CD4-positive, alpha-beta T cell treated with Interleukin-6 at 100 ng/mL for 8 hours (primary cell): Measurements from ENCODE around the gene KCNMA1.
"Not testable (repeated sequence)": the region's sequence is repeated elsewhere in the genome, so short reads cannot be mapped to it uniquely, and the experiment has no call there.

Source experiments
- DNase-seq: peaks from one replicate; pipeline ENCODE4 v3.0.0-alpha.2; 2020; ENCODE audit warnings: mixed read lengths, low spot score

Gene KCNMA1

DNA sequence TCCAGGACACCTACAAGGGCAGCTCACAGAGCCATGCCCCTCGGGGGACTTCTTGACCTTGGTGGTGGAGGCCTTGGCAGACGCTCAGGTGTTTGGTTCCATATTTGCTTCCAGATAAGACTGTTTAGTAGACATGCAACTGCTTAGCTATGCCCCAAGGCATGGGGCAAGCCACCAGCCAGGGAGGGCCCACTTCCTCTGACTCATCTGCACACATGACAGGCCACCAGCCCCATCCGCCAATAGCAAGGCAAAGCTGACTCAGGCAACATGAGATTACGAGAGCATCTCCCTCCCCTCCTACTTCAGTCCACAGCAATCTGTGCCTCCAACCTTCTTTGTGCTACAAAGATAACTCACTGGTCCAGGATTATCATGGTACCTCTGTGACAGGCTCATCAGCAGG is 54.9 kb downstream of the KCNMA1 start:
- no peak for DNase-seq

DNA sequence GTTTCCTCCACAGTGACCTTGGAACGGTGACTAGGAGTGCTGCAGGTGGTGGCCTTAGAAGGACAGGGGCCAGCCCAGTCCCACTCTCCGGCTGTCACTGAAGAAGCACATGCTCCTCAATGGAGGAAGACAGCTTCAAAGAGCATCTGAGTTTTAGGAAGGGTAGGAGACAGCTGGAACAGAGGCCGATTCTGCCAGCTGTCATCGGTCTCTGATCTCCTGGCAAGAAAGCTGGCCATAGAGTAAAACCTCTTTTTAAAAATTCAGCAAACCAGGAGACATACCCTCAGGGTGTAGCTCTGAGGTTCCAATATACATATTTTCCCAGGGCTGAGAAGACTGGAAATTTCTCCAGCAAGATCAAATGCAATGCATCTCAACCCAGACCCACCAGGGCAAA is 55.9 kb downstream of the KCNMA1 start:
- DNase-seq: no peak

DNA sequence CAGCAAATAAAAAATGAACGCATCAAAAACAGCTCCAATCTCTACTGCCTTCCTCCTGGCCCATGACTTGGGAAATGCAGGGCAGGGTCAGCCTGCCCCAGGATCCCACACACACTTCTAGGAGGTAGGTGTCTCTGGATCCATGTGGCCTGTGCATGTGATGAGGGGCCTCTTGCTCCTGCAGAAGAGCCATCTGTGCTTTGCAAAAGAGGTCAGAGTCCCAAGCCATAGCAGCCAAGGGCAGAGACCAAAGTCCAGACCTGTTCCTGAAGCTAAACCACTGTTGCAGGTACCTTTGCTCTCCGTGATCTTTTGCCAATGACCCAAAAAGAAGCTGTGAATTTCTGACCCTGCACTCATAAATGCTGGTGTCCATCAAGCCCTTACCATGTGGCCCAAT is 57.1 kb downstream of the KCNMA1 start:
- DNase-seq: no peak

DNA sequence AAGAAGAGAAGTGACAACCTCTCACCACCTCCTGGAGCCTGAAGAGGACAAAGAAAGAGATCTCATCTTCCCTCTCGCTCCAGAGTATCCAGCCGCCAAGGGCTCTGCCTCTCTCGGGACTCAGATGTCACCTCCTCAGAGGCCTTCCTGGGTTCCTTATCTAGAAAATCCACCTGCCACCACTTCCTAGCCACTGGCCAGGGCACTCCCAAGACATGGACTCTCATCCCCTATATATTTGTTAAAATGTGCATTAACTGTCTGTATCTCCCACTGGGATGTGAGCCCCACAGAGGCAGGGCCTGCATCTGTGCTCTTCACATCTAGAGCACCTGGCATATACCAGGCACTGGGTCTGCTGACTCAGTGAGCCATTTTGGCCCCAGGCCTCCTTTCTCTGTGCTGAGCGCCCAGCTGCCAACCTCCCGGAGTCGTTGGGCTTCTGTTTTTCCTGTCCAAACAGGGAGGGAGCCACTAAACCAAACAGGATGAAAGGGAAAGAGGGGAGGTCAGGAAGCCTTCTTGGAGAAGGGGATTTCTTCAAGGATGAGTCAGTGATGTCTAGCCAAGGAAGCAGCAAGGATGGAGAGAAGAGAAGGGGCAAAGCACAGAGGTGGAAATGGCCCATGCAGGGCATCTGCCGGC is 58.9 kb downstream of the KCNMA1 start:
- no peak for DNase-seq

DNA sequence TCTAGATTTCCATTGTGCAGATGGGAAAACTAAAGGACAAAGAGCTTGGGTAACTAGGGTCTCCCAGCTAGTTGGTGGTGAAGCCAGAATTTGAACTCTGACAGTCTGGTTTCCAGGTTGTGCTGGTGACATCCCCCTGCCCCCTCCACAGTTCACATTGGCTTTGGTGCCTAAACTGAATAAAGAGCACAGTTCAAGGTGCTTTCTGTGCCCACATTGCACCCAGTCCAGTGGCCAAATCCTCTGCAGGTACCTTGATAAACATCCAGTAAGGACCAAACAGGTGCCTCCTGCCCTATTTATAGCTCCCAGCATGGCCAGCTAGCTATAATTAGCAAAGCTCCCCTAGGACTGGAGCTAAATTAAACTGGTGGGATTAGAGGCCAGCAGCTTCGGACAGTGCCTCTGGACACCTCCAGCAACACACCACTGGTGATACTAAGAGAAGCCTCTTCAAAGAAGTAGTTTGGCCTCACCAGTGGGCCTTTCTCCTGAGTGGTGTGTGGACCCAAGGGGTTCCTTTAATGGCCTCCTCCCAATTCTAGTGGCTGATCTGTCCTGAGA is 59.9 kb downstream of the KCNMA1 start:
- DNase-seq: no peak

DNA sequence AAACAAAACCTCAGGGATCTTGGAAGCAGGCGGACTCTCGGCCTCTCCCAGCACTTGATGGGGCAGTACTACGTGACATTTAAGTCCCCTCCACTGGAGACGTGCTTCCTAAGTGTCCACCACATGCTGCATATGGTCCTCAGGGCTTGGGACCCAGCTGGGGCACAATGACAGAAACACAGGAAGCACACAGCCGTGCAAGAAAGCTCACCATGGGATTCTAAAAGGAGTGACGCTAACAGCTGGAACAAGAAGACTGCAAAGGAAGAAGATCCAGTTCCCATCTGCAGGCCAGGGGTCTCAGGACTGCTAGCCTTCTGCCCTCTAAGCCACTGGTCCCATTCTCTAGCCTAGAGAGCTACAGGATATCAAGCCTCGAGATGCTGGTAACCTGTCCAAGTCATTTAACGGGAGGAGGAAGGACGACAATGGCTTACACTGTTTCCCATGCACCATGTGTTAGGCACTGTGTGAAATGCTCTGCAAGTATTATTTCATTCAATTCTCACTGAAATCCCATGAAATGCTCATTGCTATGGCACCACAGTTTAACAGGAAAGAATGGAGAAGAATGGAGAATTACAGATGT is 61.1 kb downstream of the KCNMA1 start:
- DNase-seq: no peak

DNA sequence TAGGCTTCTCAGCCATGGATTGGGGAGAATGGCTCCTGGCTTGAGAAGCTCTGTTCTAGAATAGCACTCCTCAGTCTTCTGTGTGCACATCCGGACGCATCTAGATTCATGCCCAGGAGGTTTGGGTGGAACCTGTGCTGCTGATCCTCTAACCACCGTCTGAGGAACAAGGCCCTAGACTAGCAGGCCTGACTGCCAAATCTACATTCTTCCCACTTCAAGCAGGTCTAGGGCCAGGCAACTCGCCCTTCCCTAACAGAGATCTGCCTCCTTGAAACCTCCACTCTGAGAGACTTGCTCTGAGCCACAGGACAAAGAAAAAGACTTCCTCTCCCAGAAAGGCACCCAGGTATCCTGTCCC is 61.6 kb downstream of the KCNMA1 start:
- no peak for DNase-seq

DNA sequence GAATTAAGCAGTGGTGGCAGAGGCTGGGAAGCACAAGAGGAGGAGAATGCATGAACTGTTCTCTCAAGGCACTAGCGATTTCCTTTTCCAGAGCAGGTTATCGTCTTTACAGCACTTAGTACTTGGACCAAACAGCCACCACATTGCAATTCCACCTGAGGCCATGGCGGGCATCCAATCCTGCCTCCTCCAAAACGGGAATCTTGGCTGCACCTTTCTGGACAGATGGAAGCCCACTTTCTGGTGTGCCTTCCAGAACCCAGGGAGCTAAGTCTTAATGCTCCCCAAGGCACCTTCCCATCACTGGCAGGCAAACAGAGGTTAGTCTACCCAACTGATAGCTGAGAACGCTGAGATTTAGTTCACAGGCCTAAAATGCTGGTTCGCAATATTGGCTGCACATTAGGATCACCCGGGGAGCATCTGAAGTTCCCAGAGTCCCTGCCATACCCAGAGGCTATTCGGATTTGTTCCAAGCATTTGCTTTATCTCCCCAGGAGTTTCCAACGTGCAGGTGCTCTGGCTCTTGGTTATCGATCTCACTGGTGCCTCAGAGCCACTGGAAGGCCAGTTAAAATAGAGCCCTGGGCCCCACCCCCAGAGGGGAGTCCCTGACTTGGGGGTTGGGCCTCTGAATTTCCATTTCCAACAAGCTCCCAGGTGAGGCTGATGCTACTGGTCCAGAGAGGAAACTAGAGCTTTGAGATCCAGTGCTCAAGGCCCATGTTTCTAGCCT is 62.2 kb downstream of the KCNMA1 start:
- no peak for DNase-seq

DNA sequence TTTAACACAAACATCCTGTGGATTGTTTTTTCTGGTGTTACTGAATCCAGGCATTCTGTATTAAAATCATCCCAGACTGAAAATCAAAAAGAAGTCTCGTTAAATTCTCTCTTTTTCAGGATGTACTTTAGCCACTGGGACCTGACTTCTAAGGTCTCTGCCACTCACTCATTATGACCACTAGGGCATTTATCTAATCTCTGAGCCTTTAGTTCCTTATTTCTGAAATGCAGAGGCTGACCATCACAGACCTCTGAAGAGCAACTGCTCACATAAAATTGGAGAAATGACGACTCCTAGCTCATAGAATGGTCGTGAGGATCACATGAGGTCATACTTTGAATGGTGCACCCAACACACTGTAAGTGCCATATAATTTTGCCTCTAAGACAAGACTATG is 63.2 kb downstream of the KCNMA1 start:
- no peak for DNase-seq

DNA sequence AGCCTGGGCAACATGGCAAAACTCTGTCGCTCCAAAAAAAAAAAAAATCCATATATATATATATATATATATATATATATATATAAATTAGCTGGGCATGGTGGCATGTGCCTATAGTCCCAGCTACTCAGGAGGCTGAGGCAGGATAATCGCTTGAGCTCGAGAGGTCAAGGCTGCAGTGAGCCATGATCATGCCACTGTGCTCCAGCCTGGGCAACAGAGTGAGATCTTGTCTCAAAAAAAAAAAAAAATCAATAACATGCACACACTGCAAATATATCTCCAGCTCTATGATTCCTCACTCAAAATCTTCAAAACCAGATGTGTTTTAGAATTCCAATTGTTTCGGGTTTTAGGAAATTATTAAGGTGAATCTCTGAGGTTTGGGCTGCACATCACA is 65.1 kb downstream of the KCNMA1 start:
- DNase-seq: not testable (repeated sequence)

DNA sequence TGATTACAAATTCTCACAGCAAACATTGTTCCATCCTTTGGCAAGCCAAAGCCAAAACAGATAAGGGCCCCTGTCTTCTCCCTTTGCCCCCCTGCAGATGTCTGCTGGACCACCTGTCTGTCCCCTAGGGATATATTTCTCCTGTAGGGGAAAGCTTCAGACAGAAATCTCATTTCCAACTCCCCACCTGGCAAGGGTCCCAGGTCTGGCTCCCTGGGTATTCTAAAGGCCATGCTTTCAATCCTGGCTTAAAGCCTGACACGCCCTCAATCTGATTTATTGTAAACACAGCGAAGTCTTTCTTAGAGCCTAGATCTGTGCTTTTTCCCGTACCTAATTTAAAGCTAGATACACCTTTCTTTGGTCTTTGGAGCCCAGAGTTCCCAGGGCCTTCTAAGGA is 66.1 kb downstream of the KCNMA1 start:
- DNase-seq: no peak

DNA sequence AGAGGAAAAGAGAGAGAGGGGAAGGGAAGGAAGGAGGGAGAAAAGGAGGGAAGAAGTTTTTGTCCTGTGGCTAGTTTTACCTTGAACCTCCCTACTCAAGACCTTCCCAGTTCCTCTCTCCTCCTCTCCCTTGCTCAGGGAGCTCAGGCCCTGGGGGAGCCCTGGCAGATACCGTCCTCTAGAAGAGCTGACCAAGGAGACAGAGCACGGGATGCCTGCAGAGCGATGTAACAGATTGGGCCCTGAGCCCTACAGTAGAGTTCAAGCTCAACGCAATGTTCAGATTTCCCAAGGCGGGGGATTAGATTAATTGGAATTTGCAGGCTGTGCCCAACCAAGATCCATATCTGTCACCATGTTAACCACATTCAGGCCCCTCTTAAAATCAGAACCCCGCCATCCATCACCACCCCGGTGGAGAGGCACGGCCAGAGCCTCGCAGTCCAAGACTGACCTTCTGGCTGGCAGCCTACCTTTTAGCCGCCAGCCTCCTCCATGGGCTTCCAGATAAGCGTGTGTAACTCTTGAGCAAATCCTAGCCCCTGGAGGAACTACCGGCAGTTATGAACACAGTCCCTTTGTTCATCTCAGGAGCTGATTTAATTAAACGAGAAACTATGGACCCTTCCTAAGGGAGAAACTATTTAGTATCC is 70.6 kb downstream of the KCNMA1 start:
- no peak for DNase-seq

DNA sequence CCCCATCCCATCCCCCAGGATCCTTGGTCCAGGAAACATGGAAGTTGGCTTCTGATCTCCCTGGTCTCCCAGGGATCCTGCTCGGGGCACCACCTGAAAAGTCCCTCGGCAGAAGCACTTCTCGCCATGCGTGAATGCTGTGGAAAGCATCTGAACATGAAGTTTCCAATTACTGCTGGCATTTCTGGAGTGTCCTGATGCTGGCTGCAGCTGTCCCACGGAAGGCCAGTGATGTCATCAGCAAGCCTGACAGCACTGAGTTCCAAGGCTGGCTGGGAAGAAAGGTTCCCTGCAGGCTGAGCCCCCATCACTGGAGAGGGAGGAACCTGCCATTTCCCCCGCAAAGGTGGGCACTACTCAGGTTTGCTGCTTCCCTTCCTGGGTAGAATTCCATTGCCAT is 71.4 kb downstream of the KCNMA1 start:
- no peak for DNase-seq

DNA sequence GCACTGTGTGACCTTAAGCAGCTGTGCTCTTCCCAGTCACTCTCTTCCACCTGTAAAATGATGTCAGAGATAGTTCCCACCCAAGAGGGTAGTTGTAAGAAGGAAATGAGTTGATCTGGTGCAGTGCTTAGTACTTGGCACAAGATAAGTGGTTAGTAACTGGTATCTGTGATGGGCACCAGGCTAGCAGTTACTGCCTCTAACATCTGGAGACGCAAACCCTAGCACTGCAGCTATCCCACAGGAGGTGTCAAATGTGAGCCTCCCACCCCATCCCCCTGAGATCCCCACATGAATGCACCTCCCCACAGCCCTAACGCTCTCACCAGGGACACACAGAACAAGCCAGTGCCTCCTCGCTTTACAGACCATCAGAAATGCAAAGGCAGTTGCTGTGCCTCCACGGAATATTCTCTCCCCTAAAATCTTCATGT is 72.0 kb downstream of the KCNMA1 start:
- no peak for DNase-seq

DNA sequence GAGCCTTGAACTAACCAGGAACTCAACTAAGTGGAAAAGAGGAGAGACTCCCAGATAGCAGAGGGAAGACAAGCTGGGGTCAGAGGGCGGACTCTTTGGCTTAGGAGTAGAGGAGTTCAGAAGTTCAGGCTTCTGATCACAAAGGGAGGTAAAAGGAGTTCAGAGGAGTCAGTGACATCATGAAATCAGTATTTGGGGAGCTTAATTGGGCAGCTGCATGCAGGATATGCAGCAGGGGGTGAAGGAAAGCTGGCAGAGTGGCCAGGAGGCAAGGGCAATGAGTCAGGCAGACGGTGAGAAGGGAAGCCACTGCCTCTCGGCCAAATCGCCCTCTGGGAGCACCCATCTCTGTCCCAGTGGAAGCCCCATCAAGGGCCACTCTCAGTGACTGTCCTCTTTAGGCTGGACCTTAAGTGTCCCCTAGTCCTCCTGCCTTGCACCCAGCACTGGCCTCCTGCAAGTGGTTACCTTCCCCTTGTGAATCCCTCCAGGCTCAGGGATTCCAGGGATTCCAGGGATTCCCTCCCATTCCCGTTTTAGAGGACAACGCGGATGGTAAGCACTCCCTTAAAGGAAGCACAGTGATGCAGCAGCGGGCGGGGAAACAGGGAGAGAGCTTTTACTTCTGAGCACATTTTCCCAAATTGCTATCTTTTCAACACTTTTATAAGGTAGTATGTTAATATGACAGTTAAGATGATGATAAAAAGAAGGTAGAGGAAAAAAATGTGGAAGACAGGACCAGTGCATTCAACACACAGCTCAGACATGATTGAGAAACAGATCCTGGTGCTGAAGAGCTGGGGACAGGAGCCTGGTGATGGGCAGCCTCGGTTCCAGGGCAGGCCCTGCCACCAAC is 72.6 kb downstream of the KCNMA1 start:
- no peak for DNase-seq

DNA sequence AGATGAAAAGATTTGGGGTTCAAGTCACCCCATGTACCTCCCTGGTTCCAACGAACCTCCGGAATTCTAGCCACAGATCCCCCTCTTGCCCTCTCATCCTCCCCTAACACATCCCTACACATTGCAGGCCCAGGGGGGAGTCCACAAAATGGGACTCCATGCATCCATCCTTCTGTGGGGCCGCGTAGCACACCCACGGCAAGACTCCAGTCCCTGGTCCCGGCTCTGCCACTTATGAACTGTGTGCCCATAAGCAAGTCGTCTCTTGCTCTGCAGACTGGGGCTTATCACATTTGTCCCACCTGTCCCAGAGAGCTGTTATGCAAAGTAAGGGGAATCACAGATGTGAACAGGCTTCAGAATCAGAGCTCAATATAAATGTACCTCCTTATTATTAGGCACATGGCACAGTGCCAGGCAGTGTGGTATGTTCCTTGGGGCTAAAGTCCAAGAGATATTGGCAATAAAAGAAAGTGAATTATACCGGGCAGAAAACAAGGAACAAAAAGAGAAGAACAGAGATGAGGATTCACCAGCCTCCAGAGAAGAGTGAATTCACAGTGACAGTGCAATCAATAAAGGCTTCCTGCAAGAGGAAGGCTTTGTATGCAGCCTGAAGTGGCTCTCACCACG is 73.9 kb downstream of the KCNMA1 start:
- no peak for DNase-seq

DNA sequence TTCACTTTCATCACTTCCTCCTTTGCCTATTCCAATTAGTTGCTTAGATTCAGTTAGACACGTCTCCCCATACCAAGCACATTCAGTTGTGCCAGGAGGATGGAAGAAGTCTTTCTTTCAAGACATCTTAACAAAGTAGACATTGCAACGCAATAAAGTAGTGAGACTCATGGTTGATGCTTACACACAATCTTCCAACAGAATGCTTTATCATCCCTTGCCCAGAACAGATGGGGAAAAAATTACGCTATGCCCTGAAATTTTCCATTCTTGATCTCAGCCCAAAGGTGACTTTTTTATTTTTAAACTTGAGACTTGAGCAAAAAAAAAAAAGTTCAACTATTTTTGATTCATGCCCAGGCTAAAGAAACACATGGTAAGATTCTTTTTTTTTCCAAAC is 74.9 kb downstream of the KCNMA1 start:
- DNase-seq: no peak

DNA sequence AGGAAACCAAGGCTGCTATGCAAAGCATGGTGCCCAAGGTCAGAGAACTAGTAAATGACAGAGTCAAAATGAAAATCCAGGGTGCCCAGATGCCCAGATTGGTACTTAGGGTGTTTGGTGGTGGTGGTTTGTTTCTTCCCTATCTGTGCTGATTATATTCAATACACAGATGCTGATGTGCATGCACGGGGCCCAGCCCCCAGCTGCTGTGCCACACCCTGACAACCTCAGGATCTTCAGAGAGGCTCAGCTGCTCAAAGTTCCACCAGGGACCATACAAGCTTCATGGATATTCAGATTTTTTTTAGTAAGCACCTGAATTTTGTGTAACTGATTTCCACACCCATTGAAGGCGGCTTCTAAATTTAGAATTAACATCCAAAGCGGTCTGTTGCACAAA is 75.6 kb downstream of the KCNMA1 start:
- DNase-seq: no peak

DNA sequence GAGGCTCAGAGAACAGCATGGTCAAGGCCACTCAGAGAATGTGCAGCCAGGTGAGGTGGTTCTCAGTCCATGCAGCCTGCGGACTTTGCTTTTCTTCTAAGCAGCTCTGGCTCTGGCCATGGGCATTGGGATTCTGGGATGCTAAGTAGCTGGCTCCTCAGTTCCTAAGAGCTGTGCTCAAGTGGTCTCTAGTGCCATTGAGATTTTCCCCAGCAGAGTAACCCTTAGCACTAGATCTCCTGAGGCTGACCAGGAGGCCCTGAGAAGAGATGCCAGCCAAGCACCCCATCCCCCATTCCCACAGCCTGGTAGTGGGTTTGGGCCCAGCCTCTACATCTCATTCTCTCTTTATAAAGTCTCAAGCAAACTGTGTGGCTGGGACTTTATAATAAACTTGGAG is 77.1 kb downstream of the KCNMA1 start:
- no peak for DNase-seq

DNA sequence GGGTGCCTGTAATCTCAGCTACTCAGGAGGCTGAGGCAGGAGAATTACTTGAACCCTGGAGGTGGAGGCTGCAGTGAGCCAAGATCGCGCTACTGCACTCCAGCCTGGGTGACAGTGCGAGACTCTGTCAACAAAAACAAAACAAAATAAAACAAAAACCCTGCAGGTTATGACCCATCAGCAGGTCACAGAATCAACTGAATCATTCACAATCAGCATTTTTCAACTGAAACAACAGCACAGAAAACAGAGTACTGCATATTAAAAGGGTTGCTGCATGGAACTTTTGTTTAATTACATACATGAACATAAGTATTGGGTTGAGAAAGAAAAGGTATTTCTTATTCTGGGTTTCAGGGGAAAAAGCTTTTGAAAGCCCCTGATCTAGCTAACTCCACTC is 77.6 kb downstream of the KCNMA1 start:
- no peak for DNase-seq

DNA sequence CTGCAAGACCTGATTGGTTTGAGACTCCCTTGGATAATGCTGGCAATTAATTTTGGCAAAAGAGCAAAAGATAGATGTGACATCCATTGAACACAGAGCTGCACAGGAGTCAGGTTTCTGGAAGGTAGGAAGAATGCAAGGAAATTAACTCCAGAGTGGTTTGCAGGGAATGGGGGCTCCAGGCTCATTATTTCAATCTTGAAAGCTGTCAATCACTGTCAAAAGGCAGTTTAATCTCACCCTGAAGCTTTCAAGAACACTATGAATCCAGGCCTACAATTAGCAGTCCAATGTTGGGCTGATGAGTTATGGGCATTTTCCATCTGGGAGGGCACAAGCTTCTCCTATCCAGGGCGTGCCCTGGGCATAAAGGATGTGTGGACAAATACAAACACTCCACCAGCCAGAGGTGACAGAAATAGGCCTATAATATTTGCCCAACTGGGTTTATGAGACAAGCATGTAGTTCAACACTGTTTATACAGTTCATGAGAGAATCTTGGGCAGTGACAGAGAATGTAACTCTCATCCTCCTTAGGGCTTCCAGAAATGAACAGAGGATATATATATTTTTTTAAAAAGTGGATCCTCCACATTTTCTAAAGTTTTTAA is 80.5 kb downstream of the KCNMA1 start:
- DNase-seq: no peak
